GM21528 (cell line): ENCODE data around the gene PRKCI.
A peak's percentile ranks its signal among the peaks of the same experiment; 100 is the strongest.
"Not testable (repeated sequence)": the region's sequence is repeated elsewhere in the genome, so short reads cannot be mapped to it uniquely, and the experiment has no call there.

Experiments used
- ATAC-seq: cut with Tn5 transposase; IDR thresholded peaks from one replicate; pipeline ENCODE4 v1.9.1; 2021; ENCODE audit warnings: mild to moderate bottlenecking, moderate library complexity; ENCODE audit not compliant: unreplicated experiment, low FRiP score

Gene PRKCI

DNA sequence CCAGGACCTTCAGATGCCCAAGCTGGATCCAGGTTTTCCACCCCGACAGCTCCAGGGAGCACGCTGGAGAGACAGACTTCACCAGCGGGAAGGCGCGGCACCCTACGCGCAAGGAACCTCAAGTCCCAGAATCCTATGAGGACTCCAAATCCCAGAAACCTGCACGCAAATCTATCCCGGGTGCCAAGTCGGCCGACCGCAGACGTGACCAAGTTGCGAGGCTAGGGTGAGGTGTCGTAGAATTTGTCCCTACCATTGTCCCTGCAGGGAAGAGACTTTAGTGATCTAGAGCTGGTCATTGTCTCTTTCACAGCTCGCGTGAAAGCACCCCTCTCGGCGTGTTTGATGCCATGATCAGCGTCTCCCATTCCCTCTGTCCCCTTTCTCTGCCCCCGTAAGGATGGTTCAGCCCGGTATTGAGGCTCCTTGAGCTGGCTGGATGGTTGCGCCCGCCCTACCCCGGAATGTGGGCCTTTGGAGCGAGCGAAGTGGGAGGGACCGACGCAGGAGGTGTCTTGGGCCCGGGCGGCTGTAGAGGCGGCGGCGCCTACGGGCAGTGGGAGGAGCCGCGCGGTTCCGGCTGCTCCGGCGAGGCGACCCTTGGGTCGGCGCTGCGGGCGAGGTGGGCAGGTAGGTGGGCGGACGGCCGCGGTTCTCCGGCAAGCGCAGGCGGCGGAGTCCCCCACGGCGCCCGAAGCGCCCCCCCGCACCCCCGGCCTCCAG lies at the start of gene PRKCI:
TSS of gene PRKCI (plus strand) at position 501 of the 723 bp plus-strand sequence. CDS start 246 bp downstream, outside the sequence.
- ATAC-seq = peak; percentile 94

GRCh38 chr3:170178651-170179050 lies 43.6 kb upstream of the PRKCI start:
- peak; percentile 34 for ATAC-seq

GRCh38 chr3:170179432-170179831 lies 42.8 kb upstream of the PRKCI start:
- no peak for ATAC-seq

DNA sequence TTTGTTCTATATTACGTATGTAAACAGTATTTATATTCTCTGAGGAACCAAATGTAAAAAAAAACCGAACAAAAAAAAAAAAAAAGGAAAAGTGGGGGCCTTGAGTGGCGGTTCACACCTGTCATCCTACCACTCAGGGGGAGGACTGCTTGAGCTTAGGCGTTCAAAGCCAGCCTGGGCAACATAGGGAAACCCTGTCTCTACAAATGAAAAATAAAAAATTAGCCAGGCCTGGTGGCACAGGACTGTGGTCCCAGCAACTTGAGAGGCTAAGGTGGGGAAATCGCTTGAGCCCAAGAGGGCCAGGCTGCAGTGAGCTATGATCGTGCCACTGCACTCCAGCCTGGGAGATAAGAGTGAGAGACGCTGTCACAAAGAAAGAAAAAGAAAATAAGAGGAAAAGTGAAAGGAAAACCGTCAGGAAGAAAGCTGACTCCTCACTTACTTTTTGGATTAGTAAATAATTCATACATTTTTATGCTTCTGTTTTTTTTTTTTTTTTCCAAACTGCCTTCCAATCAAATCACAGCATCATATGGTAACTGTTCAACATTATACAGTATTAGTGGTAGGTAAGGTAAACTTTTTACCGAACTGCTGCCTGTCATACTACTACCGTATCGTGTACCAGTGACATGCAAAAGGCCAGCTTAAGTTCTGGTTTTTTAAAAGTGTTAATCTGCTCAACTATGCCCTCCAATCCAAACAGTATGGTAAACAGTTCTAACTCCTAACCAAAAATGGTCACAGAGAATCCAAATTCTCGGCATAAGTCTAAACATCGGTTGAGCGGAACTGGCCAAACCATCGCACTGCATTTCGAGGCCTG lies 41.9 kb upstream of the PRKCI start:
- ATAC-seq = peak; percentile 21

DNA sequence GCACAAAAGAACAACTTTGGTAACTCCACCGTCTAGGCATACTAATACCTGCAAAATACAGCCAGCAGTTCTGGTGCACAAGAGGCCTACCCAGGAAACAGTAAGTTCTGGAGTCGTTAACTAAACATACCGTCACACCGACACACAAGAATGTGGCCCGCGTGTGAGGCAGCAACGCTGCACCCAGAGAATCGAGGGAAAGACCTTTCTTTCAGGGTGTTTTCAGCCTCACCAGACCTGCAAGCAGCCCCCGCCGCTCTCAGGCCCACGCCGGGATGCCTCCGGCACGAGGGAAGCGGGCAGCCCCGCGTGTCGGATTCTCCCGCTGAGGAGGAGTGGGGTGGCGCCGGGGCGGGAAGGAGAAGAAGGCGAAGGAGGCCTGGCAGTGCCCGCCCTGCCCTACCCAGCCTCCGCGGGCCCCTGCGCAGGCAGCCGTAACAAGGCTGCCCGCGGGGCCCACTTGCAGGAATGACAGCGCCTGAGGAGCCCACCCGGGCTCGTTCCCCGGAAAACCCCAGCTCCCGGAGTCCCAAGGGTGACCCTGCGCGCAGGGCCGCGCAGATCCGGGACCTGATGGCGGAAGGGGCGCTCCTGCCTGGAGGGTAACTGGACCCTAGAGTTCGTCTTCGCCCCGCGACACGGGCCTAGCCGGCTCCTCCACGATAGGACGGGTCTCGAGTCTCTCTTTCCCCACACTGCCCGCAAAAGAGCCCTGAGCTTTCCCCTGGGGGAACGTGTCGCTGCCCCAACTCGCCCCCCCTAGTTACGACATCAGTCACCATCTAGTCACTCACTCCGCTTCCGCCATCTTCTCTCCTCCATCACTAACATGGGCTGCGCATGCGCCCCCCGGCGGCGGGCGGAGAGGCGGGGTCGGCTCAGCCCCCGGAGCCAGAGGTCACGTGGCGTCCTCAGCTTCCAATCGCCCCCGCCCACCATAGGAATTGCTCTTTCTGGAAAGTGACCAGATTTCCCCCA lies 41.0 kb upstream of the PRKCI start, which contains the start of gene PHC3:
TSS of gene PHC3 (minus strand) at position 826 of the 978 bp plus-strand sequence. CDS start at position 808, 18 bp downstream.
- ATAC-seq = peak; percentile 79

- no peak for ATAC-seq
These were observed 32.6 kb upstream of the PRKCI start for GRCh38 chr3:170189398-170190256.

GRCh38 chr3:170195759-170196158 lies 26.5 kb upstream of the PRKCI start:
- ATAC-seq = not testable (repeated sequence)

- ATAC-seq = no peak
These were observed 25.4 kb upstream of the PRKCI start for GRCh38 chr3:170196833-170197232.

- ATAC-seq = no peak
These were observed 21.2 kb upstream of the PRKCI start for GRCh38 chr3:170200987-170201386.

DNA sequence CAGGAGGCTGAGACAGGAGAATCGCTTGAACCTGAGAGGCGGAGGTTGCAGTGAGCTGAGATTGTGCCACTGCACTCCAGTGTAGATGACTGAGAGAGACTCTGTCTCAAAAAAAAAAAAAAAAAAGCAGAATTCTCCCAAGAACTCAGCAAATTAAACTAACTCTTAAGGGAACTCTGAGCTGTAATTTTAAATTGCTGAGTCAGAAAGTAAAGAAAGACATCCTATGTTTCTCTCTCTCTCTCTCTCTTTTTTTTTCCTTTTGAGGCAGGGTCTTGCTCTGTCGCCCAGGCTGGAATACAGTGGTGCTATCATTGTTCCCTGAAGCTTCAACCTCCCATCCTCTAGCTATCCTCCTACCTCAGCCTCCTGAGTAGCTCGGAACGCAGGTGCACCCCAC lies 20.7 kb upstream of the PRKCI start:
- no peak for ATAC-seq

GRCh38 chr3:170203457-170203856 lies 18.8 kb upstream of the PRKCI start:
- no peak for ATAC-seq

DNA sequence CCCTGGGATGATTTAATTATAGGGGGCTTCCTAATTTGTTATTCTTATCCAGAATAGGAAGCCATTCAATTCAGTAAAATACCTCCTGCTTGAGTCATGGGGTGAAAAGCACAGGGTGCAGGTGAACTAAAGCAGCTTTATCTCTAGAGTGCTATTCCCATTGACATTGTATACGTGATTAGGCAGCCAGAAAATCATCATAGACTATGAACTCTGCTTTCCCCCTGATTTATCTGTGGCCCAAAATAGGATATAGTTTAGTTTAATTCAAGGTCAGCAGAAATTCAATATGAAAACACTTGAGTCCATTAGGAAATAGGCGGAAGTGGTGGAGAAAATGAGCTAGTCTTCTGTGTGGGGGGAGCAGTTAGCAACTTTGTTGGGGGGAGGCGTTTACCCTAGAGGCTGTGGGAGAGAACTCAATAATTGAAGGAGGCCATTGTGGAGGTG lies 18.2 kb upstream of the PRKCI start:
- ATAC-seq = no peak

DNA sequence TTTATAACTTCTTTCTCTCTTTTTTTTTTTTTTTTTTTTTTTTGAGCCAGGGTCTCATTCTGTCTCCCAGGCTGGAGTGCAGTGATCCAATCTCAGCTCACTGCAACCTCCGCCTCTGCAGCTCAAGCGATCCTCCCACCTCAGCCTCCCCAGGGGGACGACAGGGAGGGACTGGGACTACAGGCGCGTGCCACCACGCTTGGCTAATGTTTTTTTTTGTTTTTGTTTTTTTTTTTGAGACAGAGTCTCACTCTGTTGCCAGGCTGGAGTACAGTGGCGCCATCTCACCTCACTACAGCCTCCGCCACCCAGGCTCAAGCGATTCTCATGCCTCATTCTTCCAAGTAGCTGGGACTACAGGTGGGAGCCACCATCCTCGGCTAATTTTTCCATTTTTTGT lies 17.7 kb upstream of the PRKCI start:
- ATAC-seq = no peak

GRCh38 chr3:170205302-170205701 lies 16.9 kb upstream of the PRKCI start:
- ATAC-seq = peak; percentile 64

- ATAC-seq = not testable (repeated sequence)
These were observed 16.0 kb upstream of the PRKCI start for GRCh38 chr3:170206164-170206762.

- ATAC-seq = no peak
These were observed 14.5 kb upstream of the PRKCI start for GRCh38 chr3:170207717-170208116.

DNA sequence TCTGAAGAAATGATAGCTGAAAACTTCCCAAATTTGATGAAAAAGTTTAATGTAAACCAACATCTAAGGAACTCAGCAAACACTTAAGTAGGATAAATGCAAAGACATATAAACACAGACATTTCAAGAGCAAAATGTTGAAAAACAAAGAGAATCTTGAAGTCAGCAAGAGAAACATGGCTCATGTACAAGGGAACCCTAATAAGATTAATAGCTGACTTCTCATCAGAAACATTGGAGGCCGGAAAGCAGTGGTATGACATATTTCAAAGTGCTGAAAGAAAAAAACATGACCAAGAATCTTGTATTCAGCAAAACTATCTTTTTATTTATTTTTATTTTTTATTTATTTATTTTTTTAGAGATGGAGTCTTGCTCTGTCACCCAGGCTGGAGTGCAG lies 10.6 kb upstream of the PRKCI start:
- no peak for ATAC-seq

DNA sequence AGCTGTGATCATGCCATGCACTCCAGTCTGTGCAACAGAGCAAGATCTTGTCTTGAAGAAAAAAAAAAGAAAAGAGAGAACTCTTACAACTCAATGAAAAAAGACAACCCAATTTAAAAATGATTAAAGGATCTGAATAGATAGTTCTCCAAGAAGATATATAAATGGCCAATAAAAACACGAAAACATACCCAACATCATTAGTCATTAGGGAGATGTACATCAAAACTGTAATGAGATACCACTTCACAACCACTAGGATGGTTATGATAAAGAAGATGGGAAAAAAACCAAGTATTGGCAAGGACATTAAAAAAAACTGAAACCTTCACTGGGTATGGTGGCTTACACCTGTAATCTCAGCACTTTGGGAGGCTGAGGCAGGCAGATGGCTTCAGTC lies 2.4 kb upstream of the PRKCI start:
- ATAC-seq = no peak

GRCh38 chr3:170220871-170221270 lies 1.4 kb upstream of the PRKCI start:
- no peak for ATAC-seq
